WI38 (cell line): ENCODE results near the gene TEAD1.

Experiments
- H3K4me3 ChIP-seq: 2 replicates; pipeline ENCODE4 v1.5.1; 2011; ENCODE audit warnings: low read depth, mild to moderate bottlenecking, control low read depth, low read length
- TF ChIP-seq, protein P1 (sequence below): IDR thresholded peaks from 2 replicates; pipeline ENCODE4 v1.5.1; 2012; ENCODE audit warnings: low read depth, mild to moderate bottlenecking, control low read depth, low read length

TEAD1 gene

GRCh38 chr11:12793065-12793464 is 118.8 kb downstream of the TEAD1 start:
- no peak overlapping the region for H3K4me3 ChIP-seq
- TF ChIP-seq, protein P1, sequence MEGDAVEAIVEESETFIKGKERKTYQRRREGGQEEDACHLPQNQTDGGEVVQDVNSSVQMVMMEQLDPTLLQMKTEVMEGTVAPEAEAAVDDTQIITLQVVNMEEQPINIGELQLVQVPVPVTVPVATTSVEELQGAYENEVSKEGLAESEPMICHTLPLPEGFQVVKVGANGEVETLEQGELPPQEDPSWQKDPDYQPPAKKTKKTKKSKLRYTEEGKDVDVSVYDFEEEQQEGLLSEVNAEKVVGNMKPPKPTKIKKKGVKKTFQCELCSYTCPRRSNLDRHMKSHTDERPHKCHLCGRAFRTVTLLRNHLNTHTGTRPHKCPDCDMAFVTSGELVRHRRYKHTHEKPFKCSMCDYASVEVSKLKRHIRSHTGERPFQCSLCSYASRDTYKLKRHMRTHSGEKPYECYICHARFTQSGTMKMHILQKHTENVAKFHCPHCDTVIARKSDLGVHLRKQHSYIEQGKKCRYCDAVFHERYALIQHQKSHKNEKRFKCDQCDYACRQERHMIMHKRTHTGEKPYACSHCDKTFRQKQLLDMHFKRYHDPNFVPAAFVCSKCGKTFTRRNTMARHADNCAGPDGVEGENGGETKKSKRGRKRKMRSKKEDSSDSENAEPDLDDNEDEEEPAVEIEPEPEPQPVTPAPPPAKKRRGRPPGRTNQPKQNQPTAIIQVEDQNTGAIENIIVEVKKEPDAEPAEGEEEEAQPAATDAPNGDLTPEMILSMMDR: no peak

DNA sequence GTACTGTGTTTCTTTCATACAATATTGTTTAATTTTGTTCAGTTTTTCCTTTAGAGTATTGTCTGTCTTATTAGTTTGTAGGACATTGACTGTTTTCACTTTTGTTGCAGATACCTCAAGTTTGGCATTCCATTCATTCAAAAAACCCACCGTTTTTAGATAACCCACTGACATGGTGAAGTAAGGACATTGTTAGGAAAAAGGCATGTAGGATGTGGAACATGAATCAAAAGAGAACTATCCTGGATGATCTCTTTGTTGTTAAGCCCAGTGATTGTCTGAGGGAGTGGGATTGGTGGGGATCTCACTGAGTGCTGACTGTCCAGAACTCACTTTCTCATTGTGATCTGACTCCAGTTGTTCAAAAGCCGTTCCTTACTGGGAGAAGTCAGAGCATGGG is 119.3 kb downstream of the TEAD1 start:
- TF ChIP-seq, protein P1: no peak
- no peak overlapping the region for H3K4me3 ChIP-seq

DNA sequence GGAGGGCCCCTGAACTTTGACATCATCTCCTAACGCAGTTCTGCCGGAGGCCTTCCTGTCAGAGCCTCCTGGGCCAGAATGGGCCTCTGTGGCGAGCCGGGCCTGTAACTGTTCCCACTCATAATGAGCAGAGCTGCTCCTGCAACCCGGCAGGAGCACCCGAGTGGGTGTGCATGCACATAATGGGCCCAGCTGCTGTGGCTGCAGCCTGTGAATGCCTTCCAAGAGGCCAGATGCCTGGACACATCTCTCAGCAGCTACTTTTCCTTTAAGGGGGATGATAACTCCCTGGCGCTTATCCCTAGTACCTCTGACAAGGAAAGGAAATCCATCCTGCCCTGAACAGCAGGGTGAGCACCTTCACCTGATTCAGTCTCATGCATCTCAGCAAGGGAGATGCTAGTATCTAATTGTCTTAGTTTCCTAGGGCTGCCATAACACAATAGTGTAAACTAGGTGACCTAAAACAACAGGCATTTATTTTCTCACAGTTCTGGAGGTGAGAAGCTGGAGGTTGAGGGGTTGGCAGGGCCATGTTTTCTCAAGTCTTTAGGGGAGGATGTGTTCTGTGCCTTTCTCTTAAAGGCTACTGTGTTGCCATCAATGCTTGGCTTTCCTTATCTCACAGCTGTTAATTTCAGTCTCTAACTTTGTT is 120.5 kb downstream of the TEAD1 start:
- TF ChIP-seq, protein P1: no peak
- H3K4me3 ChIP-seq: no peak overlapping the region

GRCh38 chr11:12797996-12798395 is 123.8 kb downstream of the TEAD1 start:
- TF ChIP-seq, protein P1: no peak
- H3K4me3 ChIP-seq: no peak overlapping the region

DNA sequence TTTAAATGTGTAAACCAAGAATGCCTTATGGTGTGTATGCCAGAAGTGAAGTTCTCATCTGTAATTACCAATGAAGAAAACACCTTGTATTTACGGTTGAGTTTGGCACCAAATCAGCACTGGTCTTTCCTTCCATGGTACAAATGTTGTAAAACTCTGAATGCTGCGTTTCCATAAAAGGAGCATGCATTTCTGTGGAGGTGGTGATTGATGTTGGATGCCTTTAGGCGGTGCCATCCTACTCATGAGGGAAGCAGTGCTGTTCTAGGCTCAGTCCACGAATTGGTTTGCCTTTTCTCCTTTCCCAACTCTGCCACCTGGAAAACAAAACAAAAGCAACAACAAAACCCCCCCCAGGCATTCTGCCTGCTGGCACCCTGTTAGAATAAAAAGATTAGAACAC is 124.4 kb downstream of the TEAD1 start:
- TF ChIP-seq, protein P1: no peak
- H3K4me3 ChIP-seq: no peak overlapping the region

- no peak overlapping the region for H3K4me3 ChIP-seq
- TF ChIP-seq, protein P1: no peak
These were observed 125.2 kb downstream of the TEAD1 start for GRCh38 chr11:12799334-12799835.

- H3K4me3 ChIP-seq: no peak overlapping the region
- TF ChIP-seq, protein P1: no peak
These were observed 125.9 kb downstream of the TEAD1 start for GRCh38 chr11:12800032-12800671.
